Tibial nerve (tissue), 3 donors: ENCODE results near the gene TCEAL9.
"Not testable (repeated sequence)": the region's sequence is repeated elsewhere in the genome, so short reads cannot be mapped to it uniquely, and the experiment has no call there.

Experiments used
- POLR2A ChIP-seq, 2 donors: fragments of 450-650 bp; IDR thresholded peaks; one replicate each; pipeline ENCODE4 v1.6.1; 2017; ENCODE audit warnings: antibody characterized with exemption in 2 of 2, mild to moderate bottlenecking in 2 of 2, moderate library complexity in 2 of 2
- TF ChIP-seq, protein P1 (sequence below), 5 experiments: fragments of 200-600 bp in 3 of 5; fragments of 450-650 bp in 2 of 5; sonication (generic) in 3 of 5; IDR thresholded peaks; one replicate each; pipeline ENCODE4 v1.5.1; 2016 to 2019; ENCODE audit warnings: antibody characterized with exemption in 5 of 5, mild to moderate bottlenecking in 3 of 5, moderate library complexity in 2 of 5

- TF ChIP-seq, protein P1, sequence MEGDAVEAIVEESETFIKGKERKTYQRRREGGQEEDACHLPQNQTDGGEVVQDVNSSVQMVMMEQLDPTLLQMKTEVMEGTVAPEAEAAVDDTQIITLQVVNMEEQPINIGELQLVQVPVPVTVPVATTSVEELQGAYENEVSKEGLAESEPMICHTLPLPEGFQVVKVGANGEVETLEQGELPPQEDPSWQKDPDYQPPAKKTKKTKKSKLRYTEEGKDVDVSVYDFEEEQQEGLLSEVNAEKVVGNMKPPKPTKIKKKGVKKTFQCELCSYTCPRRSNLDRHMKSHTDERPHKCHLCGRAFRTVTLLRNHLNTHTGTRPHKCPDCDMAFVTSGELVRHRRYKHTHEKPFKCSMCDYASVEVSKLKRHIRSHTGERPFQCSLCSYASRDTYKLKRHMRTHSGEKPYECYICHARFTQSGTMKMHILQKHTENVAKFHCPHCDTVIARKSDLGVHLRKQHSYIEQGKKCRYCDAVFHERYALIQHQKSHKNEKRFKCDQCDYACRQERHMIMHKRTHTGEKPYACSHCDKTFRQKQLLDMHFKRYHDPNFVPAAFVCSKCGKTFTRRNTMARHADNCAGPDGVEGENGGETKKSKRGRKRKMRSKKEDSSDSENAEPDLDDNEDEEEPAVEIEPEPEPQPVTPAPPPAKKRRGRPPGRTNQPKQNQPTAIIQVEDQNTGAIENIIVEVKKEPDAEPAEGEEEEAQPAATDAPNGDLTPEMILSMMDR (IDR thresholded peaks at IDR 0.05) = not testable (repeated sequence)
- TF ChIP-seq POLR2A (IDR thresholded peaks at IDR 0.05) = not testable (repeated sequence)
Observed at GRCh38 chrX:103385283-103385830, 29.1 kb downstream of the TCEAL9 start.
